NB4 (cell line): ENCODE data around the gene INMT.

Source experiments
- POLR2A ChIP-seq: IDR thresholded peaks from 2 replicates; pipeline ENCODE4 v1.6.1; 2011; ENCODE audit warnings: mild to moderate bottlenecking; ENCODE audit not compliant: insufficient read length; ENCODE audit errors: extremely low read depth
- TF ChIP-seq, protein P1 (sequence below): IDR thresholded peaks from one replicate; pipeline ENCODE4 v1.5.1; 2012; ENCODE audit warnings: low read depth, low read length

GRCh38 chr7:30733691-30734090 is 18.2 kb upstream of the INMT start:
- TF ChIP-seq, protein P1, sequence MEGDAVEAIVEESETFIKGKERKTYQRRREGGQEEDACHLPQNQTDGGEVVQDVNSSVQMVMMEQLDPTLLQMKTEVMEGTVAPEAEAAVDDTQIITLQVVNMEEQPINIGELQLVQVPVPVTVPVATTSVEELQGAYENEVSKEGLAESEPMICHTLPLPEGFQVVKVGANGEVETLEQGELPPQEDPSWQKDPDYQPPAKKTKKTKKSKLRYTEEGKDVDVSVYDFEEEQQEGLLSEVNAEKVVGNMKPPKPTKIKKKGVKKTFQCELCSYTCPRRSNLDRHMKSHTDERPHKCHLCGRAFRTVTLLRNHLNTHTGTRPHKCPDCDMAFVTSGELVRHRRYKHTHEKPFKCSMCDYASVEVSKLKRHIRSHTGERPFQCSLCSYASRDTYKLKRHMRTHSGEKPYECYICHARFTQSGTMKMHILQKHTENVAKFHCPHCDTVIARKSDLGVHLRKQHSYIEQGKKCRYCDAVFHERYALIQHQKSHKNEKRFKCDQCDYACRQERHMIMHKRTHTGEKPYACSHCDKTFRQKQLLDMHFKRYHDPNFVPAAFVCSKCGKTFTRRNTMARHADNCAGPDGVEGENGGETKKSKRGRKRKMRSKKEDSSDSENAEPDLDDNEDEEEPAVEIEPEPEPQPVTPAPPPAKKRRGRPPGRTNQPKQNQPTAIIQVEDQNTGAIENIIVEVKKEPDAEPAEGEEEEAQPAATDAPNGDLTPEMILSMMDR = no peak
- no peak for TF ChIP-seq POLR2A
